HFFc6 (cell line): Measurements from ENCODE around the gene DCTN2. TPM values are rescaled to one million over a fixed set of nuclear protein-coding genes. Genes with fewer than 3 reads are reported as not detected.
A peak's percentile ranks its signal among the peaks of the same experiment; 100 is the strongest.

Source experiments
- DNase-seq: peaks from one replicate; pipeline ENCODE4 v3.0.0-alpha.2; 2018
- H3K27ac Mint-ChIP-seq: 2 replicates; pipeline ENCODE4 v1.8.0; 2020; ENCODE audit warnings: mild to moderate bottlenecking, mixed read lengths
- H3K27me3 Mint-ChIP-seq: 2 replicates; pipeline ENCODE4 v1.8.0; 2021; ENCODE audit warnings: mild to moderate bottlenecking, moderate library complexity, mixed read lengths; ENCODE audit not compliant: insufficient read depth
- H3K36me3 Mint-ChIP-seq: 2 replicates; pipeline ENCODE4 v1.8.0; 2021; ENCODE audit warnings: low read depth, mixed read lengths
- H3K4me1 Mint-ChIP-seq: 2 replicates; pipeline ENCODE4 v1.8.0; 2020; ENCODE audit warnings: low read depth, mixed read lengths
- H3K4me3 Mint-ChIP-seq: 2 replicates; pipeline ENCODE4 v1.8.0; 2020; ENCODE audit warnings: mild to moderate bottlenecking, moderate library complexity, mixed read lengths
- H3K9me3 Mint-ChIP-seq: 2 replicates; pipeline ENCODE4 v1.8.0; 2020; ENCODE audit warnings: mild to moderate bottlenecking, mixed read lengths
- CTCF ChIP-seq: fragments of 200-600 bp; sonication (generic); IDR thresholded peaks from 2 replicates; pipeline ENCODE4 v1.5.0; 2021; ENCODE audit warnings: antibody characterized with exemption, mild to moderate bottlenecking
- total RNA-seq, 6 experiments: library from RNA; stranded (reverse); fragmentation: NEBNext Ultra II Directional; extraction: Animal tissue kit (Norgen Biotek cat#: 25700); gene quantifications; 2 replicates in 1 of 6; 3 replicates in 5 of 6; pipeline ENCODE4 v1.2.3, GENCODE V29; 2021

DCTN2 gene
- total RNA-seq, 6 experiments from 2014 or later: 110 to 123 (median 116) TPM

GRCh38 chr12:57525615-57526383, 21.2 kb downstream of the DCTN2 start:
- Mint-ChIP-seq H3K27ac (no peak overlapping the region), H3K4me1 (peaks cover 35% of the 10 kb centered on the region), H3K36me3 (peaks cover 15% of the 10 kb centered on the region), H3K4me3 (no peak overlapping the region; the same call in 1 of the 2 replicates), H3K9me3 (no peaks in the 10 kb centered on the region), H3K27me3 (peaks cover 6% of the 10 kb centered on the region)
- no peak for TF ChIP-seq CTCF
- DNase-seq: no peak

GRCh38 chr12:57524814-57525614, 22.0 kb downstream of the DCTN2 start:
- Mint-ChIP-seq H3K9me3 (no peaks in the 10 kb centered on the region), H3K4me1 (peaks cover 35% of the 10 kb centered on the region), H3K4me3 (peak overlapping the region; percentile 96), H3K27me3 (peaks cover 9% of the 10 kb centered on the region), H3K27ac (peak overlapping the region; percentile 85), H3K36me3 (peaks cover 17% of the 10 kb centered on the region)
- DNase-seq: no peak
- no peak for TF ChIP-seq CTCF

GRCh38 chr12:57523706-57524614, 23.0 kb downstream of the DCTN2 start:
- no peak for DNase-seq
- H3K9me3 Mint-ChIP-seq: no peaks in the 10 kb centered on the region
- H3K27me3 Mint-ChIP-seq: peaks cover 11% of the 10 kb centered on the region
- H3K4me1 Mint-ChIP-seq: peaks cover 41% of the 10 kb centered on the region
- peak overlapping the region; percentile 96 for H3K4me3 Mint-ChIP-seq
- H3K27ac Mint-ChIP-seq: peak overlapping the region; percentile 85
- peaks cover 19% of the 10 kb centered on the region for H3K36me3 Mint-ChIP-seq
- TF ChIP-seq CTCF: no peak

GRCh38 chr12:57522887-57523705, 23.9 kb downstream of the DCTN2 start:
- Mint-ChIP-seq H3K9me3 (no peaks in the 10 kb centered on the region), H3K4me3 (peak overlapping the region; percentile 96), H3K4me1 (peaks cover 49% of the 10 kb centered on the region), H3K36me3 (peaks cover 27% of the 10 kb centered on the region), H3K27me3 (peaks cover 11% of the 10 kb centered on the region), H3K27ac (peak overlapping the region; percentile 85)
- DNase-seq: peak; percentile 28
- TF ChIP-seq CTCF: no peak; the same call in 1 of the 2 replicates
